Neural cell (in vitro differentiated cells): Measurements from ENCODE around the gene BAG5. TPM values are rescaled to one million over a fixed set of nuclear protein-coding genes. Genes with fewer than 3 reads are reported as not detected.

Source experiments
- H2AFZ ChIP-seq: fragments of 200-600, 300-800 bp; sonication (generic), shearing (Covaris generic); 2 replicates; pipeline ENCODE4 v1.6.0; 2014; ENCODE audit warnings: low read depth, mild to moderate bottlenecking, antibody characterized with exemption, low read length, moderate library complexity
- H3F3A ChIP-seq: fragments of 200-600 bp; shearing (Covaris generic); 2 replicates; pipeline ENCODE4 v1.6.1; 2016; ENCODE audit warnings: mild to moderate bottlenecking, moderate library complexity, mixed read lengths, antibody characterized with exemption, low read length; ENCODE audit not compliant: insufficient read depth, poor library complexity, severe bottlenecking
- H3K27ac ChIP-seq: fragments of 200-600, 300-800 bp; sonication (generic), shearing (Covaris generic); 2 replicates; pipeline ENCODE4 v1.5.1; 2014; ENCODE audit warnings: mild to moderate bottlenecking, low read length, moderate library complexity
- H3K27me3 ChIP-seq: fragments of 300-800, 200-600 bp; sonication (generic), shearing (Covaris generic); 2 replicates; pipeline ENCODE4 v1.6.0; 2014; ENCODE audit warnings: mild to moderate bottlenecking, low read depth, low read length, moderate library complexity; ENCODE audit not compliant: insufficient read depth
- H3K36me3 ChIP-seq: fragments of 300-800, 200-600 bp; sonication (generic), shearing (Covaris generic); 2 replicates; pipeline ENCODE4 v1.5.1; 2014; ENCODE audit warnings: mild to moderate bottlenecking, antibody characterized with exemption, low read length, moderate library complexity; ENCODE audit not compliant: insufficient read depth
- H3K4me2 ChIP-seq: fragments of 300-800, 200-600 bp; sonication (generic), shearing (Covaris generic); 2 replicates; pipeline ENCODE4 v1.6.0; 2014; ENCODE audit warnings: mild to moderate bottlenecking, low read length
- H3K4me3 ChIP-seq: fragments of 300-800, 200-600 bp; sonication (generic), shearing (Covaris generic); 2 replicates; pipeline ENCODE4 v1.5.1; 2014; ENCODE audit warnings: mild to moderate bottlenecking, low read length, moderate library complexity
- H3K79me2 ChIP-seq: fragments of 200-600 bp; shearing (Covaris generic); replicated peaks from 2 replicates; pipeline ENCODE4 v1.6.0; 2014; ENCODE audit warnings: mild to moderate bottlenecking, low read length, moderate library complexity; ENCODE audit not compliant: insufficient read depth
- H3K9ac ChIP-seq: fragments of 300-800, 200-600 bp; sonication (generic), shearing (Covaris generic); 2 replicates; pipeline ENCODE4 v1.6.1; 2016; ENCODE audit warnings: mild to moderate bottlenecking, low read length, mixed read lengths
- H3K9me2 ChIP-seq: fragments of 200-600 bp; shearing (Covaris generic); 2 replicates; pipeline ENCODE4 v1.6.1; 2016; ENCODE audit warnings: mild to moderate bottlenecking, low read length, mixed read lengths; ENCODE audit not compliant: insufficient read depth
- H3K9me3 ChIP-seq: fragments of 200-600, 300-800 bp; sonication (generic), shearing (Covaris generic); 2 replicates; pipeline ENCODE4 v1.6.1; 2016; ENCODE audit warnings: mild to moderate bottlenecking, mixed run types, low read length, moderate library complexity, mixed read lengths
- H4K20me1 ChIP-seq: fragments of 200-600 bp; shearing (Covaris generic); 2 replicates; pipeline ENCODE4 v1.6.1; 2016; ENCODE audit warnings: mild to moderate bottlenecking, mixed run types; ENCODE audit not compliant: insufficient read depth
- EP300 ChIP-seq: fragments of 450-650 bp; conservative IDR thresholded peaks from 2 replicates; pipeline ENCODE4 v1.6.1; 2014; ENCODE audit warnings: antibody characterized with exemption, mild to moderate bottlenecking, moderate library complexity; ENCODE audit not compliant: poor library complexity, severe bottlenecking
- EZH2 ChIP-seq: fragments of 200-600, 300-800 bp; shearing (Covaris generic), sonication (generic); IDR thresholded peaks from 2 replicates; pipeline ENCODE4 v1.6.1; 2014; ENCODE audit warnings: antibody characterized with exemption, low read length, borderline replicate concordance, mild to moderate bottlenecking; ENCODE audit not compliant: insufficient read depth, poor library complexity, severe bottlenecking
- MXI1 ChIP-seq: fragments of 450-650 bp; conservative IDR thresholded peaks from 2 replicates; pipeline ENCODE4 v1.6.1; 2014; ENCODE audit warnings: antibody characterized with exemption, mild to moderate bottlenecking; ENCODE audit not compliant: poor library complexity, severe bottlenecking
- POLR2AphosphoS5 ChIP-seq: IDR thresholded peaks from 2 replicates; pipeline ENCODE4 v1.6.1; 2012
- RAD21 ChIP-seq: fragments of 450-650 bp; conservative IDR thresholded peaks from 2 replicates; pipeline ENCODE4 v1.6.1; 2014; ENCODE audit warnings: antibody characterized with exemption, mild to moderate bottlenecking, moderate library complexity
- SMC3 ChIP-seq: fragments of 450-650 bp; conservative IDR thresholded peaks from 2 replicates; pipeline ENCODE4 v1.6.1; 2014; ENCODE audit warnings: antibody characterized with exemption, mild to moderate bottlenecking, moderate library complexity; ENCODE audit not compliant: poor library complexity
- TAF1 ChIP-seq: IDR thresholded peaks from 2 replicates; pipeline ENCODE4 v1.6.1; 2012; ENCODE audit warnings: low read depth
- polyA plus RNA-seq: library from polyadenylated mRNA; depleted of rRNA; stranded (reverse); fragments of >200 nt; gene quantifications from 2 replicates; pipeline ENCODE4 v1.2.3, GENCODE V29; 2014
- TF ChIP-seq, protein P1 (sequence below): fragments of 450-650 bp; IDR thresholded peaks from 2 replicates; pipeline ENCODE4 v1.5.1; 2014; ENCODE audit warnings: antibody characterized with exemption, mild to moderate bottlenecking, moderate library complexity; ENCODE audit not compliant: poor library complexity, severe bottlenecking
- TF ChIP-seq, protein P2 (sequence below): IDR thresholded peaks from 2 replicates; pipeline ENCODE4 v1.6.1; 2012; ENCODE audit warnings: borderline replicate concordance

The BAG5 gene
- polyA plus RNA-seq, 1 donor from 2014 or later = 25.5 TPM

DNA sequence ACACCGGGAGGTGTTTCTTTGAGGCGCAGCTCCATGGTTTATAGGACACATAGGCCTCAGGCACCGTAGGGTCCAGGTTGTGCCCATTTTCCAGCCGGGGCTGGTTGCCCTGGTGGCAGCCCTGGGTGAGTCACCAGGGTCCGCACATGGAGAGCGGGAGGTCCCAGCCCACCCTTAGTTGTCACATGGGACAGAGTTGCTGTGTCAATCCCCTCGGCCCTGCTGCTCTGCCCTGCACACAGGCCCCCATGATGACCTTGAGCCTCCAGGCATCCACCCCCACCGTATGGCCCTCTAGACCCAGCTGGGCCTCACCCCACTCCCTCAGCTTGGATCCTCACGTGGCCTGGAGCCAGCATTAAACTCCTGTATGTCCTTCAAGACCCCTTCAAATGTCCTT is 25.8 kb downstream of the BAG5 start:
- no peak overlapping the region for H3K4me3 ChIP-seq
- H3F3A ChIP-seq = no peaks in the 10 kb centered on the region
- H2AFZ ChIP-seq = no peak overlapping the region
- no peaks in the 10 kb centered on the region for H3K9me2 ChIP-seq
- no peaks in the 10 kb centered on the region for H3K36me3 ChIP-seq
- no peaks in the 10 kb centered on the region for H4K20me1 ChIP-seq
- TF ChIP-seq POLR2AphosphoS5 = no peak
- no peak for TF ChIP-seq EZH2
- TF ChIP-seq, protein P1, sequence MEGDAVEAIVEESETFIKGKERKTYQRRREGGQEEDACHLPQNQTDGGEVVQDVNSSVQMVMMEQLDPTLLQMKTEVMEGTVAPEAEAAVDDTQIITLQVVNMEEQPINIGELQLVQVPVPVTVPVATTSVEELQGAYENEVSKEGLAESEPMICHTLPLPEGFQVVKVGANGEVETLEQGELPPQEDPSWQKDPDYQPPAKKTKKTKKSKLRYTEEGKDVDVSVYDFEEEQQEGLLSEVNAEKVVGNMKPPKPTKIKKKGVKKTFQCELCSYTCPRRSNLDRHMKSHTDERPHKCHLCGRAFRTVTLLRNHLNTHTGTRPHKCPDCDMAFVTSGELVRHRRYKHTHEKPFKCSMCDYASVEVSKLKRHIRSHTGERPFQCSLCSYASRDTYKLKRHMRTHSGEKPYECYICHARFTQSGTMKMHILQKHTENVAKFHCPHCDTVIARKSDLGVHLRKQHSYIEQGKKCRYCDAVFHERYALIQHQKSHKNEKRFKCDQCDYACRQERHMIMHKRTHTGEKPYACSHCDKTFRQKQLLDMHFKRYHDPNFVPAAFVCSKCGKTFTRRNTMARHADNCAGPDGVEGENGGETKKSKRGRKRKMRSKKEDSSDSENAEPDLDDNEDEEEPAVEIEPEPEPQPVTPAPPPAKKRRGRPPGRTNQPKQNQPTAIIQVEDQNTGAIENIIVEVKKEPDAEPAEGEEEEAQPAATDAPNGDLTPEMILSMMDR = no peak
- no peak for TF ChIP-seq MXI1
- TF ChIP-seq EP300 = no peak
- TF ChIP-seq SMC3 = no peak
- TF ChIP-seq, protein P2, sequence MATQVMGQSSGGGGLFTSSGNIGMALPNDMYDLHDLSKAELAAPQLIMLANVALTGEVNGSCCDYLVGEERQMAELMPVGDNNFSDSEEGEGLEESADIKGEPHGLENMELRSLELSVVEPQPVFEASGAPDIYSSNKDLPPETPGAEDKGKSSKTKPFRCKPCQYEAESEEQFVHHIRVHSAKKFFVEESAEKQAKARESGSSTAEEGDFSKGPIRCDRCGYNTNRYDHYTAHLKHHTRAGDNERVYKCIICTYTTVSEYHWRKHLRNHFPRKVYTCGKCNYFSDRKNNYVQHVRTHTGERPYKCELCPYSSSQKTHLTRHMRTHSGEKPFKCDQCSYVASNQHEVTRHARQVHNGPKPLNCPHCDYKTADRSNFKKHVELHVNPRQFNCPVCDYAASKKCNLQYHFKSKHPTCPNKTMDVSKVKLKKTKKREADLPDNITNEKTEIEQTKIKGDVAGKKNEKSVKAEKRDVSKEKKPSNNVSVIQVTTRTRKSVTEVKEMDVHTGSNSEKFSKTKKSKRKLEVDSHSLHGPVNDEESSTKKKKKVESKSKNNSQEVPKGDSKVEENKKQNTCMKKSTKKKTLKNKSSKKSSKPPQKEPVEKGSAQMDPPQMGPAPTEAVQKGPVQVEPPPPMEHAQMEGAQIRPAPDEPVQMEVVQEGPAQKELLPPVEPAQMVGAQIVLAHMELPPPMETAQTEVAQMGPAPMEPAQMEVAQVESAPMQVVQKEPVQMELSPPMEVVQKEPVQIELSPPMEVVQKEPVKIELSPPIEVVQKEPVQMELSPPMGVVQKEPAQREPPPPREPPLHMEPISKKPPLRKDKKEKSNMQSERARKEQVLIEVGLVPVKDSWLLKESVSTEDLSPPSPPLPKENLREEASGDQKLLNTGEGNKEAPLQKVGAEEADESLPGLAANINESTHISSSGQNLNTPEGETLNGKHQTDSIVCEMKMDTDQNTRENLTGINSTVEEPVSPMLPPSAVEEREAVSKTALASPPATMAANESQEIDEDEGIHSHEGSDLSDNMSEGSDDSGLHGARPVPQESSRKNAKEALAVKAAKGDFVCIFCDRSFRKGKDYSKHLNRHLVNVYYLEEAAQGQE = no peak
- no peak for TF ChIP-seq RAD21
- no peak for TF ChIP-seq TAF1
- no peaks in the 10 kb centered on the region for H3K9me3 ChIP-seq
- H3K4me2 ChIP-seq = no peak overlapping the region
- H3K79me2 ChIP-seq = no peaks in the 10 kb centered on the region
- no peaks in the 10 kb centered on the region for H3K27me3 ChIP-seq
- H3K9ac ChIP-seq = no peak overlapping the region
- H3K27ac ChIP-seq = no peak overlapping the region

DNA sequence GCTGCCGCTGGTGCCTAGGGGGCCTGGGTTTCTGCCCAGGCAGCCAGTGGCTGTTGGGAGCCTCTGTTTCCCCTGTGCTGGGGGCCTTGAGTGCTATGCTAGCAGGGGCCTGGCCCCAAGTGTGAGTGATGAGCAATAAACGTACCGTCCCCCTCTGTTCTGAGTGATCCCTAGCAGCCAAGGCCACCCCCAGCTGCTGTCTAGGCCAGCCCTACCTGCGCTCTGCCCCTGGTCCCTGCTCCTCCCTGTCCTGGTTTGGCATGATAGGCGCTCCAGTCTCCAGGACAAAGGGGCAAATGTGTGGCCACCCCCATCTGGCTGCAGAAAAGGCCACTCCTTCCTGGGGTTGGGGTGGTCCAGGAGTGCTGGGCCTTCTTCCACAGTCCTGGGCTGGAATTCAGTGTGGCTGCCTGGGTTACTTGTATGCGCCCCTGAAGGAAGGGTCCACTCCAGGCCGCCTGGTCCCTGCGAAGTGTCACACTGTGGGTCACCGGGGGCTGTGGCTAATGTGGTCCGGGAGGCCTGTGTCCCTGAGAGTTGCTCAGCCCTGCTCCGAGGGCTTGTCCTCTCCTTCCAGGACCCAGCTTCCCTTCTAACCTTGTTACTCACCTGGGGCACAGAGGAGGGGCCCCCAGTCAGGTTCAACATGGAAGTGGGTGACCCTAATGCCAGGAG is 26.4 kb downstream of the BAG5 start:
- no peak overlapping the region for H2AFZ ChIP-seq
- no peaks in the 10 kb centered on the region for H3K36me3 ChIP-seq
- no peaks in the 10 kb centered on the region for H3K9me2 ChIP-seq
- TF ChIP-seq SMC3 (no peak), EP300 (no peak), RAD21 (no peak), TAF1 (no peak), MXI1 (no peak), EZH2 (no peak), POLR2AphosphoS5 (no peak)
- TF ChIP-seq, protein P2 = no peak
- TF ChIP-seq, protein P1 = no peak
- H3K4me2 ChIP-seq = no peak overlapping the region
- no peaks in the 10 kb centered on the region for H4K20me1 ChIP-seq
- no peak overlapping the region for H3K27ac ChIP-seq
- H3K4me3 ChIP-seq = no peak overlapping the region
- H3K79me2 ChIP-seq = no peaks in the 10 kb centered on the region
- H3K27me3 ChIP-seq = no peaks in the 10 kb centered on the region
- H3K9me3 ChIP-seq = no peaks in the 10 kb centered on the region
- H3F3A ChIP-seq = no peaks in the 10 kb centered on the region
- H3K9ac ChIP-seq = no peak overlapping the region
